Upper lobe of left lung (tissue), 4 donors: ENCODE data around the gene UBR4.

Experiments used
- POLR2A ChIP-seq, 4 donors: fragments of 450-650 bp; IDR thresholded peaks; one replicate each; pipeline ENCODE4 v1.5.1; 2016 to 2017; ENCODE audit warnings: antibody characterized with exemption in 4 of 4, mild to moderate bottlenecking in 2 of 4
- TF ChIP-seq, protein P1 (sequence below), 6 experiments: fragments of 450-650 bp in 4 of 6; fragments of 200-600 bp in 2 of 6; sonication (generic) in 2 of 6; IDR thresholded peaks; one replicate each; pipeline ENCODE4 v1.5.1; 2016 to 2019; ENCODE audit warnings: antibody characterized with exemption in 6 of 6

GRCh38 chr1:19255288-19255687, 45.2 kb upstream of the UBR4 start:
- no peak for TF ChIP-seq POLR2A (IDR thresholded peaks at IDR 0.05)
- TF ChIP-seq, protein P1, sequence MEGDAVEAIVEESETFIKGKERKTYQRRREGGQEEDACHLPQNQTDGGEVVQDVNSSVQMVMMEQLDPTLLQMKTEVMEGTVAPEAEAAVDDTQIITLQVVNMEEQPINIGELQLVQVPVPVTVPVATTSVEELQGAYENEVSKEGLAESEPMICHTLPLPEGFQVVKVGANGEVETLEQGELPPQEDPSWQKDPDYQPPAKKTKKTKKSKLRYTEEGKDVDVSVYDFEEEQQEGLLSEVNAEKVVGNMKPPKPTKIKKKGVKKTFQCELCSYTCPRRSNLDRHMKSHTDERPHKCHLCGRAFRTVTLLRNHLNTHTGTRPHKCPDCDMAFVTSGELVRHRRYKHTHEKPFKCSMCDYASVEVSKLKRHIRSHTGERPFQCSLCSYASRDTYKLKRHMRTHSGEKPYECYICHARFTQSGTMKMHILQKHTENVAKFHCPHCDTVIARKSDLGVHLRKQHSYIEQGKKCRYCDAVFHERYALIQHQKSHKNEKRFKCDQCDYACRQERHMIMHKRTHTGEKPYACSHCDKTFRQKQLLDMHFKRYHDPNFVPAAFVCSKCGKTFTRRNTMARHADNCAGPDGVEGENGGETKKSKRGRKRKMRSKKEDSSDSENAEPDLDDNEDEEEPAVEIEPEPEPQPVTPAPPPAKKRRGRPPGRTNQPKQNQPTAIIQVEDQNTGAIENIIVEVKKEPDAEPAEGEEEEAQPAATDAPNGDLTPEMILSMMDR (IDR thresholded peaks at IDR 0.05): no peak
